Measurements from ENCODE around the gene EXOSC5.
"Not testable (repeated sequence)": the region's sequence is repeated elsewhere in the genome, so short reads cannot be mapped to it uniquely, and the experiment has no call there.

EXOSC5 gene

DNA sequence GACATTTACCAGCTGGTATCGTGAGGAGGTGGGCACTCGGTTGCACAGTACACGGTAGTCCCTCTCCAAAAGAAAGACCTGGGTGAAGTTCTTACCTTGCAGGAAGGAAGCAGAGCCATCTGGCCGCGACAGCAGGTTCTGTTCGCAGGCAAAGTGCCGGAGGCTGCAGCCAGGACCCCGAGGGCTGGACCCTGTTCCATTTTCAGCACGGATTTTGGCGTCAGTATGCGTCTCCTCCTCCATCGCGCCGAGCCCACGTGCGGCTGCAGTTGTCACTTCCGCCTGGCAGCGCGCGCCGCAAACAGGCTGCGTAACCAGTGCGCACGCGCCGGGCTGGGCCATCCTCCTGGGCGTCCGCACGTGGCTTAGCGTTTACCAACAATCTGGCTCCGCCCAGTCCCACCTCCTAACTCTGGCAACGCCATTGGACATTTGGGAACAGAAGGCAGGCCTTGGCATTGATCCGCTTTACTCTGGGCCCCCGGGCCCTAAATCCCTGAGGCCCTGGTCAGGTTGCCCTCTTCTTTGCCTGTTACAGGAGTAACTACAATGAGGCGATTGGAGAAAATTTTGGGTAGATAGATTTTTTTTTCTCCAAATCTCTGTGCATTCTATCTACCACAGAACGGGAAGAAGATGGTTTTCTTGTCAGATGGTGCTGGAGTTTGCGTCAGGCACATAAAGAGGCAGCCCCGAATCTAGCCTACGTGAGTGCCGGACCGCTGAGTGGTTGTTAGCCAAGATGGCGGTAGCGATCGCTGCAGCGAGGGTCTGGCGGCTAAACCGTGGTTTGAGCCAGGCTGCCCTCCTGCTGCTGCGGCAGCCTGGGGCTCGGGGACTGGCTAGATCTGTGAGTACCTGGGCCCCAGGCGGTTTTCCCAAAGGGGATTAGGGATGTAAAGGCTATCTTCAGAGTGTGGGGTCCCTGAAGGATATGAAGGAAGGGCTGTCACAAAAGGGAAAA lies at the start of gene EXOSC5, which contains the start of gene BCKDHA:
EXOSC5 (minus strand) TSS at position 274 of the 964 bp plus-strand sequence; CDS start at position 243, 31 bp downstream.
BCKDHA (plus strand) TSS at position 733 of the 964 bp plus-strand sequence; CDS start at position 743, 10 bp downstream.
- DNase-seq, result peak; percentile 100

DNA sequence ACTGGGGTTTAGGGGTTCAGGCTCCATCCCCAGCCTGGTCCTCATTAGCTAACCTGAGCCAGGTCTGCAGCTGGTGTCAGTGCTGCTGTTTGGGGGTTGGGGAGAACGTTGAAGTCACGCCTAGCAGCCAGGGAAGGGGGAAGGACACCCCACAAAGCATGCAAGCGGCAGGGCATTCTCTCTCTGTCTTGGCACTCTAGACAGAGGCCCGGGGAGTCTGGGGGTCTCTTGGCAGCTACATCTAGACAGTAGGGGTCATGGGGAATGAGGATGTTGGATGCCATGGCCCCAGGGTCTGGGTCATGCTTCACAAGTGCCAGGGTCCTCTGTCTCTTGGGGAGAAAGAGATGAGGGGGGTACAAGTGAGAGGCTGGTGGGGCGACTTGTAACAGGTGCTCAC lies 48.4 kb upstream of the EXOSC5 start:
- no peak for DNase-seq

DNA sequence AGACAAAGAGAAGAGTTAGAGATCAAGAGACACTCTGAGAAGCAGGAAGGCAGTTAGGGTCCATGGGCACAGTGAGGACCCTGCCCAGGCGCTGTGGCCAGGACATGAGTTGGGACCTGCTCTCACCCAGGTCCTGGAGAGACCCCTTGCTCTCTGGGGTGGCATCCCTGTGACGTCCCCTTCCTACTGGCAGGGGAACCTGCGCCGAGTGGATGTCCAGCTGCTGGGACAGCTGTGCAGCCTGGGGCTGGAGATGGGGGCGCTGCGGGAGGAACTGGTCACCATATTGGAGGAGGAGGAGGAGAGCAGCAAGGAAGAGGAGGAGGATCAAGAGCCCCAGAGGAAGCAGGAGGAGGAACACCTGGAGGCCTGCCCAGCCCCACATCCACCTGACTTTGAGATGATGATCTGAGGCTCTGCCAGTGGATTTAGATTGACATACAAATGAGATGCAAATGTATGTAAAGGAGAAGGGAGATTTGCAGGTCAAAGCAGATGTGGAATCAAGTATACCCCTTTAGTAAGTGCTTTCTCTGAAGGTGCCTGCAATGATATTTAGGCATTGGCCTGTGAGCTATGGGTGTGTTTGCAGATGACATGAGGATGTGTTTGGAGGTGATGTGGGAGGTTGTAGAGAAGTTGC lies 46.8 kb upstream of the EXOSC5 start:
- no peak for DNase-seq

DNA sequence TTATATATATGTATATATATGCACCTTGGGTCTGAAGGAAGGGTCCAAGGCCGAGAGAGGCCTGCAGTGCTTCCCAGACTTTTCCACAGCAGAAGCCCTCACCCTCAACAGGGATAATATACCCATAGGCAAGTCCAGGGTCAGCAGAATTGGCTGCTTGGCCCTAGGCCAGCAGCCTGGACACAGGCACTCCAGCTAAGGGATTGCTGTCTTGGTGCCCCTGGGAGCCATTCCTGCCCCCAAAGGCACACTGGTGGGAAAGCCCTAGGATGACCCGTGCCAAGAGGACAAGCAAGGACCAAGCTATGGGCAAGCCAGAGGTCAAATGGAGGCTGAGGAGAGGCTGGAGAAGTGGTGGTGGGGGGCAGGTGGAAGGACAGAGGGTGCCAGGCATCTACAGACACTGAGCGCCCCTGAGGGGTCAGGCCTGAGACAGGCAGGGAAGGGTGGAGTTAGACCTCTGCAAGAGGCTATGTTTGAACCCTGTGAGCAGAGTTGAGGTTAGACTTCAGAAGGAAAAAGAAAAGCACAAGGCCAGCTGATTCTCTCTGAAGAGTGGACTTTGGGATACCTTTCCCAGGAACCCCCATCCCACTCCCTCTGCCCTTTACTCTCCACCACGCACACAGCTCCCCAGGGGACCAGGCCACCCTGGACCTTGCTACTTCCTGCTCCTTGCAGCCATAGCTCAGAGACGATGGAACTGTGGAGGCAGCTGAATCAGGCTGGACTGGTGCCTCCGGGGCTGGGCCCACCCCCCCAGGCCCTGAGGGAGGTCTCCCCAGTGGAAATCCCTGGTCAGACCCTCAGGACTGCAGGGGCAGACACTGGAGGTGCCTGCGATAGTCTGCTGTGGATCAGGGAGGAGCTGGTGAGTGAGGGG lies 45.6 kb upstream of the EXOSC5 start, which contains the start of gene ERICH4:
ERICH4 (plus strand) TSS at position 684 of the 883 bp plus-strand sequence; CDS start at position 698, 14 bp downstream.
- no peak for DNase-seq

DNA sequence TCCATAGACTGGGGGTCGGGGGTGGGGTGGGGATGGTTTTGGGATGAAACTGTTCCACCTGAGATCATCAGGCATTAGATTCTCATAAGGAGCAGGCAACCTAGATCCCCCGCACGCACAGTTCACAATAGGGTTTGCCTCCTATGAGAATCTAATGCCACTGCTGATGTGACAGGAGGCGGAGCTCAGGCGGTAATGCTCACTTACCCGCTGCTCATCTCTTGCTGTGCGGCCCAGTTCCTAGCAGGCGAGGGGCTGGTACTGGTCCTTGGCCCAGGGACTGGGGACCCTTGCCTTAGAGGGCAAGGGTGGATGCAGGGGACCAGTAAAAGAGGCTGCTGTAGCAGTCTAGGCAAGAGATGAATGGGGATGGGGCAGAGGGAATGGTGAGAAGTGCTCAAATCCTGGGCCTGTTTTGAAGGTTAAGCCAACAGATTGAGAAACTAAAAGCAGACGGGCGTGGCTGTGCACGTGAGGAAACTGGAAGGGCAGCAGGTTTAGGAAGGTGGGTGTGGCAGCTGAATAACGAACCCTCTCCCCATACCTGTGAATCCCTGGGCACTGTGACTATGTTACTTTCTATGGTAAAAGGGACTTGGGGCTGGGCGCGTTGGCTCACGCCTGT lies 44.3 kb upstream of the EXOSC5 start:
- DNase-seq, result no peak

DNA sequence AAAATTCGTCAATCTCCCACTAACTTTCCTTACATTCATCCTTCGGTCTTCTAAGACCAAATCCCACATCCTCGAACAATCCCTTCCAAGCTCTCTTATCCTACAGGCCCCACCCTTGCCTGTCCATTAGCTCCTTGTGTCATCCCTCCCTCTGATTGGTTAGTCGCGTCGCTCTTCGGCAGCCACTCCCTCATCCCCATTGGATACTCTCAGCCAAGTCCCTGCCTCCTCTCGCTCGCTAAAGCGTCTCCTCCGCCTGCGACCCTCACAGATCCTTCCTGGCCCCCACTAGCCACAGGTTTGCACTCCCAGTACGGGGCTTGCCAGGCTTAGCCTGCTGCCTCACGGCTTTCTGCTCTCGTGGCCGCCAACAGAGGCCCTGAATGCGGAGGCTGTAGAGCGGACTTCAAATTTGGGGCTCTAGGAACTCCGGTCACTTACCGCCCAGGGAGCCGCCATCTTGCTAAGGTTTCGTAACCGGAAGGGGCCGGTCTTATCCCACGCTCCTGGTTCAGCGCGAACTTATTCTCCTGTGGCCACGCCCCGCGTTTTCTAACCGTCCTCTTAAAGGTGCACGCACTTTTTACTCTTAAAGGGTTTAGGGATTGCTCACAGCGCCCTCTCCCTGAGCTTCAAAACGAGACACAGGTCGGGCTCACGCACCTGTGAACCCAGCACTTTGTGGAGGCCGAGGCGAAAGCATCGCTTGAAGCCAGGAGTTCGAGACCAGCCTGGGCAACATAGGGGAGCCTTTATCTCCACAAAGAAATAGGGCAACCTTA lies 42.5 kb upstream of the EXOSC5 start, which contains the start of gene DMAC2:
DMAC2 (minus strand) TSS at position 472 of the 782 bp plus-strand sequence; CDS start at position 459, 13 bp downstream.
- peak; percentile 97 for DNase-seq

DNA sequence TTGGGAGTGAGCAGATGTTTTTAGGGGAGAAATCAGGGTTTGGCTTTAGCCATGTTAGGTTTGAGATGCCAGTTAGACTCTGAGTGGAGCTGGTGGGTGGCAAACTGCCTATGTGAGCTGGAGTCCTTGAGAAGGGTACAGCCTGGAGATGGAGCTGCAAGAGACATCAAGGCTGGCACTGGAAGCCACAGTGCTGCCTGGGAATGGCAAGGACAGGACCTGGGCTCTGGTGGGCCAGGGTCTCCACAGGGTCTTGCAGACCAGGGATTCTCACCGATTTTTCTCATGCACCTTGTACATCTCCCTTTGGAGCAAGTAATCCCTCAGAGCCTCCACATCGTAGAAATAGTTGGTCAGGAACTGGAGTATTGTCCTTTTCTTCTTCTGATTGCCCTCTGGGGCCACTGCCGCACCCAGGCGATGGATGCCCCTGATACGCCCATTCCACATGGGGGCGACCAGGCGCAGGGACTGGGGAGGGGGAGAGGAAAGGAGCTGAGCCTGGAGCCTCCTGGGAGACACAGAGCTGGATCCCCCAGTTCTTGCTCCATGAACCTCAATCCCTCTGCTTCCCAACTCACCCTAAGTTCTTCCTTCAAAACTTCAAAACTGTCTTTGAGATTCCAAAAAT lies 40.9 kb upstream of the EXOSC5 start:
- no peak for DNase-seq

DNA sequence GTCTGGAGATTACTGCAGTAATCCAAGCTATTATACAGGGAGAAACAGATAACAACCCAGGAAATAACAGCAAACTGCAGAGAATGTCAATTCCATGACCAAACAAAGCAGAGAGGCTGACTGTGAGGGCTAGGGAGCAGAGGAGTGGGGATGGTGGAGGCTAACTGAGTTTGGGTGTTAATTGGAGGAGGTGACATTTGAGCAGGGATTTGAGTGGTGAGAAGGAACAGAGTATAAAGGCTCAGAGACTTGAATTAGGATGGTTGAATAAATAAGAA lies 39.5 kb upstream of the EXOSC5 start:
- DNase-seq, result no peak

DNA sequence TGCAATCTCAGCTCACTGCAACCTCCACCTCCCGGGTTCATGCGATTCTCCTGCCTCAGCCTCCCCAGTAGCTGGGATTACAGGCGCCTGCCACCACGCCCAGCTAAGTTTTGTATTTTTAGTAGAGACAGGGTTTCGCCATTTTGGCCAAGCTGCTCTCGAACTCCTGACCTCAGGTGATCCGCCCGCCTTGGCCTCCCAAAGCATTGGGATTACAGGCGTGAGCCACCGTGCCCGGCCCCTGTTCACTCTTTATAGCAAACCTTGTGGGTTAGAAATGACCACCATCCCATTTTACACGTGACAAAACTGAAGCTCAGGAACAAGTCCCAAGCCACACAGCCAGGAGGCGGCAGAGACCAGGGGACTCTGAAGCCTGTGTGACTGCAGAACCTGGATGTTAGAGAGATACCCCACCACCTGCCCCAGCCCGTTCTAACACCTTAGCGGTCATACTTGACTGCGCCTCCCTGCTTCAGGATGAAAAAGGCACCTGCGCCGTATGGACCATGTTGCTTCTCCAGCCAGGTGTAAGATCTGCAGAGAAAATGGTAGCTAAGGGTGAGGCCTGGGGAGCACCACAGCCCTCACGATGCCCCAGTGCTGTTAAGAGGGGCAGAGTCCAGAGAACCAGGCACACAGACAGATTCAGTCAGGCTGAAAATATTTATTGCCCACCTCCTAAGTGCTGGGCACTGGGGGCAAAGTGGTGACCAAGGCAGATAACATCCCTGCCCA lies 38.9 kb upstream of the EXOSC5 start:
- no peak for DNase-seq

DNA sequence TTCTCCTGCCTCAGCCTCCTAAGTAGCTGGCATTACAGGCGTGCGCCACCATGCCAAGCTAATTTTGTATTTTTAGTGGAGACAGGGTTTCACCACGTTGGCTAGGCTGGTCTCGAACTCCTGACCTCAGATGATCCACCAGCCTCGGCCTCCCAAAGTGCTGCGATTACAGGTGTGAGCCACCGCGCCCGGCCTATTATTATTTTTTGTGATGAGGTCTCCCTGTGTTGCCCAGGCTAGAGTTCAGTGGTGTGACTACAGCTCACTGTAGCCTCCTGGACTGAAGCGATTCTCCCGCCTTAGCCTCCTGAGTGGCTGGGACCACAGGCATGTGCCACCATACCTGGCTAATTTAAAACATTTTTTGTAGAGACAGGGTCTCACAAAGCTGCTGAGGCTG lies 38.2 kb upstream of the EXOSC5 start:
- not testable (repeated sequence) for DNase-seq

DNA sequence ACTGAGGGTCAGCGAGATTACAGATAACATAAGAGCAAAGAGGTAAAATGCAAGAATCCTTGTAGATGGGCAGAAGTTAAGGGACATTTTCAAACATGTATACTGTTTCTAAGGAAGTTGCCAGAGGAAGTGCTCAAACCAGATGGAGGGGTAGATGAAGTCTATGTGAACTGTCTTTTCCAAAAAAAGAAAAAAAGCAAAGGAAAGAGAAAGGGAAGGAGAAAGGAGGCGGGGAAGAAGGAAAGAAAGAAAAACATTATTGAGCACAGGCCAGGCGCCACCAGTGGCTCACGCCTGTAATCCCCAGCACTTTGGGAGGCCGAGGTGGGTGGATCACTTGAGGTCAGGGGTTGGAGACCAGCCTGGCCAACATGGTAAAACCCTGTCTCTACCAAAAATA lies 37.3 kb upstream of the EXOSC5 start:
- no peak for DNase-seq

DNA sequence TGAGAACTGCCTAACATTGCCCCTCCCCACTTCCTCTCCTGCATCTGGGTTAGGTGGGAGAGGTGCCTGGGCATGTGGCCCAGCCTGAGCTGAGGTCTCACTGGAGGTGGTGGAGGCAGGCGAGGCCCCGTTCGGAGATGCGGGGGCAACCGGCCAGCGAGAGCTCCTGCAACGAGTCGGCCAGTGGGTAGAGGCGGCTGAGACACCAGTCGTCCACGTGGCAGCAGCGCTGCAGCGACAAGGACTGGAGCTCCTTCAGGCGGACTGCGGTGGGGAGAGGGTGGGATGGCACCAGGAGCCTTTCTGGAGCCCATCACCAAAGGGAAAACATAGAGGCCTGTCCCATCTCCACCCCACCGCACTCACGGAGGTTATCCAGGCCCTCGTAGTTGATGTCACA lies 36.0 kb upstream of the EXOSC5 start:
- no peak for DNase-seq

DNA sequence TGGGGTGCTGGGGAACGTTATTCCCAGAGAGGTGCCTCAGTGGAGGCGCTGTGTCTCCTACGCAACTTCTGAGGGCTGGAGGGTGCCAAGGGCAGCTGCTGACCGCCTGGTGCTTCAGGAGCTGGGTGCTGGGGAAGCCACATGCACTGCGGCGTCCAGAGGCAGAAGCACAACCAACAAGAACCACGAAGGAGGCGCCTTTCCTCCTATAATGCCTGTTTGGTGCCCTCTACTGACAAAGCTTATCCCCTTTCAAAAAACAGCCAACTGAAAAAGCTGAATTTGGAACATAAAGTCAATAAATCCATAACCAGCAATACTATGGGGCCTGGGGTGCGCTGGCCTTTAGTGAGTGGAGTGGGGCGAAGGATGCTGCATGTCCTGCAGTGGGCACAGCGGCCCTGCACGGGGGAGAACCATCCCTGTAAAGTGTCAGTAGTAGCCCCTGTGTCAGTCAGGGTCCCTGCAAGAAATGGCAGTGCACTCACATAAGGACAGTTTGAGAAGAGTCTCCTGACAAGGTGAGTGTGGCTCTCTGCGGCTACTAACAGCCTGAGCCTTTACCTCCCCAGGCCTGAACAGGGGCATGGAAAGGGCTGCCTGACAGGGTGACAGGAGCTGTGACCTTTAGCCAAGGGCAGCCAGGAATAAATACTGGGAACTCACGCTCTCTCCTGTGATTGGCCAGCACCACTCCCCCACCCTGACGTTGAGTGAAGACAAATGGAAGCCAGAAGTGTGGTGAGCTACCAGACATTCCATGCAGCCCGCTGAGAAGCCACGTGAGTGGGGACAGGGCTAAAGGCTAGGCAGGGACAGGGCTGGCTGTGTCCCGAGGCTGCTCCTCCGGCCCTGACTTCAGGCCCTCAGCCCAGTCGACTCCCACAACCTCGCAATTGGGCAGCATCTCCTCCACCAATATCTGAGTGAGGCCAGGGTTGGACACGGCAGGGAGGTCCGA lies 34.5 kb upstream of the EXOSC5 start:
- no peak for DNase-seq

DNA sequence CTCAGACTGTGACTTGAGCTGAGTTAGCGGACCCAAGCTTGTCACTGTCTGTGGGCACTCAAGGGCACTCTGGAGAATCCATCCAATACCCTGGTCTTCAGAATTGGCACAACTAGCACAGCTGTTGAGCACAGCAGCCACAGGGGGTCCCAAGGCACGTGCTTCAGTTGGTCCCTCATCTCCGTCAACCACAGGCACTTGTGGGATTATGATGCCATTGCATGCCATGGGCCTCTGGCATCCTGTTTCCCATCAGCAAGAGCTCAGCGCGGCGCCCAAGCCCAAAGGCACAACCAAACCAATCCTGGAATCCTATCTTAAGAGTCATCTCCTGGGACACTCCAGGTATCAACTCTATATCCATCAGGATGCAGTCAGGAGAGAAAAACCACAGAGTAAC lies 33.8 kb upstream of the EXOSC5 start:
- DNase-seq, result no peak

DNA sequence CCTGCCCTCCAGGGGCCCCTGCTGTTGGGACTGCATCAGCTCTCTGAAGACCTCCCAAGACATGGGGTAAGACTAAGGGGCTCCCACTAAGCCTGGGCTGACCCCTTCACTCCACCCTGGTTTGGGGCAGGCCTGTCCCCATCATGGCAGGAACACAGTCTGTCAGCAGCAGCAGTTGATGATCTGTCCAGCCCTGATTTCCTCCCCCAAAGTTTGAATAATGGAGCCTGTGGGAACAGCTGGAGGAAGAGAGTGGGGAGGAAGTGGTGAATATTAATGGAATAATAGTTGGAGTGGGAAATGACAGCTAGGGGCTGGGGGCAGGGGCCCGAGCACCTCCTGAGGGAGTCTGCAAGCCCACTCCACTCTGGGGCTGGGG lies 31.3 kb upstream of the EXOSC5 start:
- DNase-seq, result no peak

DNA sequence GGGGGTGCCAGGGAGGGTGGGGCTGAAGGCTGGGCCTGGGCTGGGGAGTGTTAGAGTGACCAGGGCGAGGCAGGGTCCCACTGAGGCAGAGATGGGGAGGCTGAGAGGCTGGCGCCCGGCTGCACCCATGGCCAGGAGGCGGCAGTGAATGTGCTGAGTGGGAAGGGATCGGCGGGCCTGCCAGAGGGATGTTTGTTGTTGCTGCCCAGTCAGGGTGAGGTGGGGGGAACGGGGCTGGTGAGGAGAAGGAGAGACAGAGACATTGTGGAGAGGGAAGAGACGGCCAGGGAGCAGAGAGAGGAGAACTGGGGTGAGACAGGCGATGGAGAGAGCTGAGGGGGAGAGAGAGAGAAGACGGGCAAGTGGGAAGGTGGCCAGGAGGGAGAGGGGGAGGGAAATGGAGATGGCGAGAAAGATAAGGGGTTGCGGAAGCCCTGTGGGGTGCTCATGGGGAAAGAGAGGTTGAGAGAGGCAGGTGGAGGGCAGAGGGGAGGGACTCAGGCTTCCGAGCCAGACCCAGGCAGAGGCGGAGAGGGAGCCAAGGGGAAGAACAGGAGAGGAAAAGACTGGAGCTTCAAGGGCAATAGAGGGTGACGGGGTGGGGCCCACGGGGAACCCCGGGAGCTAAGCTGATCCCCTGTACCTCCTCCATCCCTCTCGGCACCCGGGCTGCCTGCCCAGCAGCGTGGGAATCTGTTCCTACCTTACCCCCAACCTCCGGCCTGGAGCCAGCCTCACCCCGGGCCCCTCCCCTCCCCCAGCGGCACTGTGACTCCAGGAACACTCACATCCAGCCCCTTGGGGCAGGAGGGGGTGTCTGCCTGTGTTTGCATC lies 30.7 kb upstream of the EXOSC5 start:
- DNase-seq, result peak; percentile 50

DNA sequence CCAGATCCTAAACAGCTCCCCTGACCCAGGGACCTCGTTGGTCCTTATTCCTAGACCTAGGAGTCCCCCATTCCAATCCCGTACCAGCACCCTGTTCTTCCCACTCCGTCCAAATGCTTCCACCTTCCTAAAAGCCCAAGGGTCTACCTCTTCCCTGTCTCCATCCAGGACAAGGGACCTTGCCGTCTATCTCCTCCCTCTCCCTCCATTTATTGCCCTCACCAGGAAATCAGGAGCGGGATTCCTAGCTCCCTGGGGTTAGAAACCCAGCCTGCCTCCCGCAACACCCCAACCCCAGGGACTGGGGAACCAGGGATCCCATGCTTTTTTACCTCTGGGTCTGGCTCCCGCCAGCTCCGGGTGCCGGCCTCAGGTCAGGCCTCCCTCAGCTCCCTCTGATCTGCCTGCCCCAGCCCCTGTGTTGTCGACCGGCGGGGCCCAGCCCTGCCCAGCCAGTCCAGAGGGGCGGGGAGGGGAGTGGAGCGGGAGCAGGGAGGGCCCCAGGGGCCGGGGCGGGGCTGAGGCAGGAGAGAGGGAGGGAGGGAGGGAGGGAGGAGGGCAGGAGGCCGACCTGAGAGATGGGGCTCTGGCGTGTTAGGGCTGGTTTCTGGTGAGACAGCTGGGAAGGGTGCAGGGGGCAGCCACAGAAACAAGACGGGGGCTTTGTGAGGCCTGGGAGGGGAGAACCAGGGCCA lies 29.9 kb upstream of the EXOSC5 start, which contains the start of gene B3GNT8:
B3GNT8 (minus strand) TSS at position 423 of the 695 bp plus-strand sequence. CDS start 596 bp downstream, outside the sequence.
- peak; percentile 67 for DNase-seq
